GM18519 (cell line): ENCODE results near the gene ESRRG.

ENCODE experiments used
- ATAC-seq: cut with Tn5 transposase; IDR thresholded peaks from one replicate; pipeline ENCODE4 v1.9.1; 2021; ENCODE audit warnings: mild to moderate bottlenecking, moderate library complexity; ENCODE audit not compliant: unreplicated experiment, low FRiP score

The ESRRG gene

GRCh38 chr1:216640100-216640499 is 83.1 kb downstream of the ESRRG start:
- ATAC-seq = no peak

- ATAC-seq = no peak
Measured at GRCh38 chr1:216632980-216633379, 90.2 kb downstream of the ESRRG start.

- no peak for ATAC-seq
Measured at GRCh38 chr1:216630532-216630931, 92.7 kb downstream of the ESRRG start.

- no peak for ATAC-seq
Measured at GRCh38 chr1:216627252-216627651, 96.0 kb downstream of the ESRRG start.

GRCh38 chr1:216626394-216627067 is 96.7 kb downstream of the ESRRG start:
- no peak for ATAC-seq

- no peak for ATAC-seq
Measured at GRCh38 chr1:216621536-216621935, 101.7 kb downstream of the ESRRG start.

- ATAC-seq = no peak
Measured at GRCh38 chr1:216617081-216617875, 106.0 kb downstream of the ESRRG start.

- no peak for ATAC-seq
Measured at GRCh38 chr1:216616425-216616824, 106.8 kb downstream of the ESRRG start.

GRCh38 chr1:216614011-216614934 is 109.0 kb downstream of the ESRRG start:
- no peak for ATAC-seq

GRCh38 chr1:216612291-216612690 is 110.9 kb downstream of the ESRRG start:
- no peak for ATAC-seq

- no peak for ATAC-seq
Measured at GRCh38 chr1:216607067-216607697, 116.0 kb downstream of the ESRRG start.

GRCh38 chr1:216606047-216606637 is 117.1 kb downstream of the ESRRG start:
- ATAC-seq = no peak

- ATAC-seq = no peak
Measured at GRCh38 chr1:216604771-216605170, 118.5 kb downstream of the ESRRG start.

- peak; percentile 46 for ATAC-seq
Measured at GRCh38 chr1:216600730-216601609, 122.3 kb downstream of the ESRRG start.

GRCh38 chr1:216599851-216600250 is 123.4 kb downstream of the ESRRG start:
- no peak for ATAC-seq

GRCh38 chr1:216598448-216598847 is 124.8 kb downstream of the ESRRG start:
- ATAC-seq = no peak

GRCh38 chr1:216596281-216596862 is 126.9 kb downstream of the ESRRG start:
- ATAC-seq = no peak

GRCh38 chr1:216587715-216588114 is 135.5 kb downstream of the ESRRG start:
- no peak for ATAC-seq

GRCh38 chr1:216582151-216582550 is 141.1 kb downstream of the ESRRG start:
- ATAC-seq = no peak
